OCI-LY1 (cell line): ENCODE data around the gene ABLIM2.

Experiments
- H2AFZ ChIP-seq: fragments of 200-600 bp; sonication (generic), shearing (Covaris generic); 2 replicates; pipeline ENCODE4 v1.6.0; 2014; ENCODE audit warnings: antibody characterized with exemption, mild to moderate bottlenecking, low read length
- H3F3A ChIP-seq: fragments of 200-600 bp; sonication (generic), shearing (Covaris generic); 2 replicates; pipeline ENCODE4 v1.6.0; 2014; ENCODE audit warnings: mild to moderate bottlenecking, antibody characterized with exemption, low read length, moderate library complexity; ENCODE audit not compliant: insufficient read depth
- H3K27ac ChIP-seq: fragments of 200-600 bp; sonication (generic); 2 replicates; pipeline ENCODE4 v1.5.1; 2014; ENCODE audit warnings: low read length, mixed run types, mild to moderate bottlenecking, low read depth; ENCODE audit not compliant: poor library complexity, severe bottlenecking
- H3K27me3 ChIP-seq: fragments of 200-600 bp; sonication (generic); 2 replicates; pipeline ENCODE4 v1.6.0; 2014; ENCODE audit warnings: antibody characterized with exemption, mild to moderate bottlenecking, low read length, moderate library complexity; ENCODE audit not compliant: insufficient read depth
- H3K36me3 ChIP-seq: fragments of 200-600 bp; sonication (generic); 2 replicates; pipeline ENCODE4 v1.6.1; 2014; ENCODE audit warnings: mild to moderate bottlenecking, antibody characterized with exemption, low read length, moderate library complexity, mixed read lengths; ENCODE audit not compliant: insufficient read depth
- H3K4me1 ChIP-seq: fragments of 200-600 bp; sonication (generic); 2 replicates; pipeline ENCODE4 v1.5.1; 2014; ENCODE audit warnings: mild to moderate bottlenecking, low read length, moderate library complexity; ENCODE audit not compliant: insufficient read depth, severe bottlenecking
- H3K4me2 ChIP-seq: fragments of 200-600 bp; sonication (generic), shearing (Covaris generic); 2 replicates; pipeline ENCODE4 v1.6.1; 2014; ENCODE audit warnings: low read length
- H3K4me3 ChIP-seq: fragments of 200-600 bp; sonication (generic); 2 replicates; pipeline ENCODE4 v1.5.1; 2014; ENCODE audit warnings: low read length, low read depth, mild to moderate bottlenecking, mixed read lengths; ENCODE audit not compliant: poor library complexity, severe bottlenecking
- H3K79me2 ChIP-seq: fragments of 200-600 bp; shearing (Covaris generic); 2 replicates; pipeline ENCODE4 v1.6.1; 2016; ENCODE audit warnings: mixed run types, low read length, mixed read lengths; ENCODE audit not compliant: insufficient read depth
- H3K9ac ChIP-seq: fragments of 200-600 bp; sonication (generic), shearing (Covaris generic); 2 replicates; pipeline ENCODE4 v1.6.1; 2014; ENCODE audit warnings: mild to moderate bottlenecking, low read length, mixed read lengths
- H3K9me2 ChIP-seq: fragments of 200-600 bp; sonication (generic), shearing (Covaris generic); 2 replicates; pipeline ENCODE4 v1.6.1; 2014; ENCODE audit warnings: low read depth, mild to moderate bottlenecking, low read length, mixed read lengths
- H3K9me3 ChIP-seq: fragments of 200-600 bp; shearing (Covaris generic); 2 replicates; pipeline ENCODE4 v1.6.1; 2014; ENCODE audit warnings: low read length, mixed read lengths
- H4K20me1 ChIP-seq: fragments of 200-600 bp; sonication (generic), shearing (Covaris generic); 2 replicates; pipeline ENCODE4 v1.6.0; 2016; ENCODE audit warnings: mild to moderate bottlenecking, low read length; ENCODE audit not compliant: insufficient read depth
- EZH2 ChIP-seq: fragments of 200-600 bp; sonication (generic), shearing (Covaris generic); IDR thresholded peaks from 2 replicates; pipeline ENCODE4 v1.8.0; 2017; ENCODE audit warnings: borderline replicate concordance, mixed run types, mild to moderate bottlenecking, antibody characterized with exemption, low read length, moderate library complexity, mixed read lengths
- TF ChIP-seq, protein P1 (sequence below): fragments of 200-600 bp; sonication (generic), shearing (Covaris generic); IDR thresholded peaks from 2 replicates; pipeline ENCODE4 v1.5.1; 2017; ENCODE audit warnings: mild to moderate bottlenecking, antibody characterized with exemption, low read length, moderate library complexity, mixed read lengths

ABLIM2 gene

DNA sequence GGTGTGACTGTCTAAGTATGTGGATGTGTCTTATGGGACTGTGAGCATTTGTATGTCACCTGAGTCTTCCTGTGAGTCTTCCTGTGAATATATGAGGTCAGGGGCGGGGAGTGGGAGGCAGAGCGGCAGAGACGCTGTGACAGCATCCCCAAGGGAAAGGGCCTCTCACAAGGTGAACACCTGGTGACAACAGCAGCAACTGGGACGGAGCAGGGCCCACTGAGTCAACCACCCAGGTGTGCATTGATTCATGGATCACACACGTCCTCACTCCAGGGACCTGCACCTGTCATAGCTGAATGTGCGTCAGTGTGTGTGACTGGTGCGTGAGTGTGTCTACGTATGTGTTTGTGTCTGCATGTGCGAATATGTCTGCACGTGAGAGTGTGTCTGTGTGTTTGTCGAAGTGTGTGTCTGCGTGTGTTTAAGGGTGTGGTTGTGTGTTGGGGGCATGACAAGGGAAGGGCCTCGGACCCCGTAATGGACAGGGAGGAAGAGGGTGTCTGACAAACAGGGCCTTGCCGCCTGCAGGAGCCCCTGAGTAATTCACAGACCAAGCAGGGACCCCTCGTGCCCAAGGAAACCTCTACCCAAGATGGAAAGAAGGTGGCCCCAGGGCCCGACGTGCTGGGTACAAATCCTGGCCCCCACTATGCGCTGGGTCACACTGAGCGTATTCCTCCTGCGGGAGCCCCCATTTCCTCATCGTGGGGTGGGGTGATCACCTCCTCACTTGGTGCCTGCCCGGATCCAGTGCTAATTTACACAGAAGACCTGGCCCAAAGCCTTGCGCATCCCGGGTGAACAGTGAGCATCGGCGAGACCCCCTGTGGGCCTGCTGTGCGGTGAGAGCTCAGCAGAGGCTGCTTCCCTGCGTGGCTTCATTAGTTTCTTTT lies 76.7 kb downstream of the ABLIM2 start:
- Histone ChIP-seq H3K4me2 (no peak overlapping the region), H4K20me1 (no peaks in the 10 kb centered on the region), H3K9me2 (no peaks in the 10 kb centered on the region), H3K27me3 (no peaks in the 10 kb centered on the region), H3K9ac (no peak overlapping the region), H3K27ac (no peak overlapping the region), H3K9me3 (no peaks in the 10 kb centered on the region), H3K4me3 (no peak overlapping the region), H3K36me3 (no peaks in the 10 kb centered on the region), H3F3A (no peaks in the 10 kb centered on the region), H3K4me1 (peaks cover 6% of the 10 kb centered on the region), H3K79me2 (no peaks in the 10 kb centered on the region), H2AFZ (no peak overlapping the region)
- no peak for TF ChIP-seq EZH2
- TF ChIP-seq, protein P1, sequence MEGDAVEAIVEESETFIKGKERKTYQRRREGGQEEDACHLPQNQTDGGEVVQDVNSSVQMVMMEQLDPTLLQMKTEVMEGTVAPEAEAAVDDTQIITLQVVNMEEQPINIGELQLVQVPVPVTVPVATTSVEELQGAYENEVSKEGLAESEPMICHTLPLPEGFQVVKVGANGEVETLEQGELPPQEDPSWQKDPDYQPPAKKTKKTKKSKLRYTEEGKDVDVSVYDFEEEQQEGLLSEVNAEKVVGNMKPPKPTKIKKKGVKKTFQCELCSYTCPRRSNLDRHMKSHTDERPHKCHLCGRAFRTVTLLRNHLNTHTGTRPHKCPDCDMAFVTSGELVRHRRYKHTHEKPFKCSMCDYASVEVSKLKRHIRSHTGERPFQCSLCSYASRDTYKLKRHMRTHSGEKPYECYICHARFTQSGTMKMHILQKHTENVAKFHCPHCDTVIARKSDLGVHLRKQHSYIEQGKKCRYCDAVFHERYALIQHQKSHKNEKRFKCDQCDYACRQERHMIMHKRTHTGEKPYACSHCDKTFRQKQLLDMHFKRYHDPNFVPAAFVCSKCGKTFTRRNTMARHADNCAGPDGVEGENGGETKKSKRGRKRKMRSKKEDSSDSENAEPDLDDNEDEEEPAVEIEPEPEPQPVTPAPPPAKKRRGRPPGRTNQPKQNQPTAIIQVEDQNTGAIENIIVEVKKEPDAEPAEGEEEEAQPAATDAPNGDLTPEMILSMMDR: no peak

DNA sequence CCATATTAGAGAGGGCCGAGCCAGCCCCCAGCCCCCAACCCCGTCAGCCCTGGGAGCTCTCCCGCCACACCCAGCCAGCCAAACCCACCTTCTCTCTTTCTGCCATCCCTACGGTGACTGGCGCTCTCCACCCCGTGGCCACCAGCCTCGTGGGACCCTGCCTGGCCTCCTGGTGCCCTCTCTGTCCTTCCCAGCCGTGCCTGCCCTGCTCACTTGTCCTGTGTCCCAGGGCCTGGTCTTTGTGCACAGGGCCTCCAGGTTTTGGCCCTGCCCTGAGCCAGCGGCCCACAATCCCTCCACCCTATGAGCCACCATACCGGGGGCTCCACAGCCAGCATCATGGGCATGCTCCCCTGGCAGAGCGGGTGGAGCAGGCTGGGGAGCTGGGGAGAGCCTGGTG lies 77.4 kb downstream of the ABLIM2 start:
- Histone ChIP-seq H3K9me2 (no peaks in the 10 kb centered on the region), H3K36me3 (no peaks in the 10 kb centered on the region), H3K9me3 (no peaks in the 10 kb centered on the region), H3K4me3 (no peak overlapping the region), H3K4me2 (no peak overlapping the region), H3K4me1 (peaks cover 6% of the 10 kb centered on the region), H3K27ac (no peak overlapping the region), H3K9ac (no peak overlapping the region), H3K79me2 (no peaks in the 10 kb centered on the region), H4K20me1 (no peaks in the 10 kb centered on the region), H3K27me3 (no peaks in the 10 kb centered on the region), H2AFZ (no peak overlapping the region), H3F3A (no peaks in the 10 kb centered on the region)
- TF ChIP-seq, protein P1: no peak
- no peak for TF ChIP-seq EZH2

DNA sequence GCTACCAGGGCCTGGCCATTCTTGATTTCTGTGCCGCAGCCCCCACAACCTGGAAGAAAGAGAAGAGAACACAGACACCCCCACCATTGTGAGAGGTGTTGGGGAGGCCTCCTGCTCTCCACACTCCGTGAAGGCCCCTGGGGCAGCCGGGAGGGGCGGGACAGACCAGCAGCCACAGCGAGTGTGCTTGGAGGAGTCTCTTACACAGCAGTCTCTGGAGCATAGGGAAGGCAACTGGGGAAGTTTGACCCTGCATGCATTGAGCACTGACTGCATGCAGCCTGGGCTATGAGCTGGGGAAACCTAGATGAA lies 77.9 kb downstream of the ABLIM2 start:
- no peak overlapping the region for H3K4me3 ChIP-seq
- H3K9me3 ChIP-seq: no peaks in the 10 kb centered on the region
- no peak overlapping the region for H3K9ac ChIP-seq
- H2AFZ ChIP-seq: no peak overlapping the region
- no peak overlapping the region for H3K27ac ChIP-seq
- TF ChIP-seq EZH2: no peak
- TF ChIP-seq, protein P1: no peak
- no peaks in the 10 kb centered on the region for H3F3A ChIP-seq
- H3K36me3 ChIP-seq: no peaks in the 10 kb centered on the region
- H3K9me2 ChIP-seq: no peaks in the 10 kb centered on the region
- no peaks in the 10 kb centered on the region for H3K27me3 ChIP-seq
- peaks cover 6% of the 10 kb centered on the region for H3K4me1 ChIP-seq
- no peak overlapping the region for H3K4me2 ChIP-seq
- no peaks in the 10 kb centered on the region for H4K20me1 ChIP-seq
- H3K79me2 ChIP-seq: no peaks in the 10 kb centered on the region
